ENCODE results near the gene SCN3B.

- TF ChIP-seq CTCF (IDR thresholded peaks at IDR 0.05) (no peak), POLR2A (IDR thresholded peaks at IDR 0.05) (no peak)
Observed at GRCh38 chr11:123677510-123677909, 23.1 kb upstream of the SCN3B start.
